SK-N-SH (cell line): ENCODE measurements around the gene STXBP1. TPM values are rescaled to one million over a fixed set of nuclear protein-coding genes. Genes with fewer than 3 reads are reported as not detected.
A peak's percentile ranks its signal among the peaks of the same experiment; 100 is the strongest.

Experiments used
- CHD2 ChIP-seq: fragments of 150-350 bp; IDR thresholded peaks from 2 replicates; pipeline ENCODE4 v1.6.1; 2018; ENCODE audit warnings: low read length; ENCODE audit not compliant: partially characterized antibody
- ELF1 ChIP-seq: IDR thresholded peaks from 2 replicates; pipeline ENCODE4 v1.4.0; 2012
- EP300 ChIP-seq, 2 experiments: IDR thresholded peaks; 2 replicates each; pipeline versions ENCODE4 v1.4.0 to v1.6.1; 2012; ENCODE audit warnings: borderline replicate concordance in 1 of 2, low read depth in 1 of 2, low read length in 1 of 2
- EZH2phosphoT487 ChIP-seq: fragments of 200-600 bp; sonication (generic); IDR thresholded peaks from 2 replicates; pipeline ENCODE4 v1.6.1; 2017; ENCODE audit warnings: low read depth, mixed run types, mild to moderate bottlenecking, antibody characterized with exemption, moderate library complexity, borderline replicate concordance
- FOSL2 ChIP-seq: IDR thresholded peaks from 2 replicates; pipeline ENCODE4 v1.4.0; 2012; ENCODE audit warnings: low read depth, mild to moderate bottlenecking, moderate library complexity, borderline replicate concordance
- FOXJ3 ChIP-seq: sonication (generic); formaldehyde crosslinking; IDR thresholded peaks from 2 replicates; pipeline ENCODE4 v1.5.1; 2020; ENCODE audit warnings: mild to moderate bottlenecking, missing genetic modification reagents
- GATA2 ChIP-seq: sonication (generic); formaldehyde crosslinking; IDR thresholded peaks from 2 replicates; pipeline ENCODE4 v1.5.0; 2020; ENCODE audit warnings: mild to moderate bottlenecking, missing genetic modification reagents
- IRF3 ChIP-seq: fragments of 150-350 bp; IDR thresholded peaks from 2 replicates; pipeline ENCODE4 v1.6.1; 2016; ENCODE audit warnings: mild to moderate bottlenecking, low read depth, low read length
- JUND ChIP-seq: IDR thresholded peaks from 2 replicates; pipeline ENCODE4 v1.4.0; 2012
- MAX ChIP-seq: IDR thresholded peaks from 2 replicates; pipeline ENCODE4 v1.4.0; 2012; ENCODE audit warnings: low read depth
- MEF2A ChIP-seq: IDR thresholded peaks from 2 replicates; pipeline ENCODE4 v1.4.0; 2012; ENCODE audit warnings: low read depth, borderline replicate concordance
- MXI1 ChIP-seq: IDR thresholded peaks from 2 replicates; pipeline ENCODE4 v1.6.1; 2012; ENCODE audit warnings: mild to moderate bottlenecking, low read depth, low read length, improper control_type of control experiment
- NRF1 ChIP-seq: IDR thresholded peaks from 2 replicates; pipeline ENCODE4 v1.6.1; 2012; ENCODE audit warnings: low read depth, mild to moderate bottlenecking, low read length
- RCOR1 ChIP-seq: fragments of 150-350 bp; IDR thresholded peaks from 2 replicates; pipeline ENCODE4 v1.6.1; 2017; ENCODE audit warnings: antibody characterized with exemption, low read length
- REST ChIP-seq: IDR thresholded peaks from 2 replicates; pipeline ENCODE4 v1.6.1; 2012; ENCODE audit warnings: mild to moderate bottlenecking, low read depth, low read length, moderate library complexity
- SIN3A ChIP-seq: IDR thresholded peaks from 2 replicates; pipeline ENCODE4 v1.6.1; 2012; ENCODE audit warnings: low read depth, mild to moderate bottlenecking, low read length, moderate library complexity, borderline replicate concordance
- SMC3 ChIP-seq: IDR thresholded peaks from 2 replicates; pipeline ENCODE4 v1.6.1; 2012; ENCODE audit warnings: low read depth, low read length, improper control_type of control experiment
- TAF1 ChIP-seq: IDR thresholded peaks from 2 replicates; pipeline ENCODE4 v1.6.1; 2012; ENCODE audit warnings: low read depth, mild to moderate bottlenecking, low read length, moderate library complexity, borderline replicate concordance
- TEAD4 ChIP-seq: IDR thresholded peaks from 2 replicates; pipeline ENCODE4 v1.4.0; 2012; ENCODE audit warnings: mild to moderate bottlenecking, borderline replicate concordance; ENCODE audit not compliant: insufficient read depth
- USF1 ChIP-seq: IDR thresholded peaks from 2 replicates; pipeline ENCODE4 v1.4.0; 2012; ENCODE audit warnings: low read depth, borderline replicate concordance
- USF2 ChIP-seq: fragments of 150-350 bp; IDR thresholded peaks from 2 replicates; pipeline ENCODE4 v1.6.1; 2017; ENCODE audit warnings: antibody characterized with exemption, low read length, low read depth, borderline replicate concordance
- YY1 ChIP-seq: IDR thresholded peaks from 2 replicates; pipeline ENCODE4 v1.4.0; 2012; ENCODE audit warnings: low read depth, mild to moderate bottlenecking
- polyA plus RNA-seq, 3 experiments: library from polyadenylated mRNA; depleted of rRNA; stranded (reverse); fragments of >200 nt; gene quantifications; 2 replicates each; pipeline ENCODE4 v1.2.3, GENCODE V29; 2012

STXBP1 gene
- polyA plus RNA-seq, 1 of the 3 experiments (the other 2 are of a cell fraction): 44.3 TPM

GRCh38 chr9:127734747-127735529 lies 122.9 kb downstream of the STXBP1 start, which contains the start of gene TOR2A (continued):
- TF ChIP-seq REST: no peak
- TF ChIP-seq FOSL2: no peak
- peak; percentile 59 for TF ChIP-seq ELF1
- peak; percentile 55; the same call in 1 of the 2 replicates for TF ChIP-seq YY1
- TF ChIP-seq USF1: no peak
- TF ChIP-seq FOXJ3: no peak
- peak; percentile 55 for TF ChIP-seq TAF1
- TF ChIP-seq RCOR1: peak; percentile 20; the same call in 1 of the 2 replicates
- TF ChIP-seq EP300 (IDR thresholded peaks at IDR 0.05; ENCODE audit: borderline replicate concordance in 1 of 2, low read depth in 1 of 2, low read length in 1 of 2): peak in 1 of 2 experiments; percentile 47; a peak in 1 of 4 replicates
- no peak for TF ChIP-seq JUND
- TF ChIP-seq NRF1: no peak
- peak; percentile 96 for TF ChIP-seq SMC3
- peak; percentile 37; the same call in 1 of the 2 replicates for TF ChIP-seq MAX
- no peak for TF ChIP-seq TEAD4
- TF ChIP-seq USF2: no peak
- TF ChIP-seq MXI1: peak; percentile 96
- peak; percentile 75 for TF ChIP-seq CHD2
- no peak for TF ChIP-seq GATA2 (CRISPR knock-in tag)
- TF ChIP-seq SIN3A: peak; percentile 93
- TF ChIP-seq MEF2A: no peak
- TF ChIP-seq EZH2phosphoT487: no peak
- no peak for TF ChIP-seq IRF3
